SK-N-MC (cell line): Measurements from ENCODE around the gene POLR1B.

Experiments
- EZH2 ChIP-seq: fragments of 200-600 bp; sonication (generic); IDR thresholded peaks from one replicate; pipeline ENCODE4 v1.6.1; 2017; ENCODE audit warnings: antibody characterized with exemption
- POLR2AphosphoS5 ChIP-seq: IDR thresholded peaks from 2 replicates; pipeline ENCODE4 v1.6.1; 2012; ENCODE audit warnings: mild to moderate bottlenecking, low read depth, low read length, borderline replicate concordance

GRCh38 chr2:112593736-112594135 lies 51.5 kb downstream of the POLR1B start:
- no peak for TF ChIP-seq POLR2AphosphoS5
- TF ChIP-seq EZH2: no peak
